HepG2 (cell line): Measurements from ENCODE around the gene GPBP1. TPM values are rescaled to one million over a fixed set of nuclear protein-coding genes. Genes with fewer than 3 reads are reported as not detected.

Source experiments
- ATAC-seq: fragments of 200-7000 bp; cut with Tn5 transposase; 3 replicates; pipeline ENCODE4 v1.9.1; 2020; ENCODE audit warnings: mild to moderate bottlenecking, moderate library complexity
- BruUV-seq: library from RNA; stranded (reverse); fragments of 400-500 nt; replicated peaks from 2 replicates; lab custom pipeline; 2021; lab: Mats Ljungman, UMichigan
- CTCF ChIA-PET: fragments of 300-600 bp; formaldehyde crosslinking; extraction: SDS; loops from one replicate; lab custom pipeline; 2021; ENCODE audit warnings: low total read pairs, inconsistent platforms, low intra/inter-chr PET ratio; lab: Yijun Ruan, JAX
- POLR2A ChIA-PET: fragments of 350-600 bp; sonication (Branson Sonifier 250); formaldehyde crosslinking; loops from one replicate; lab custom pipeline; 2020; ENCODE audit warnings: antibody characterized with exemption, inconsistent platforms; lab: Yijun Ruan, JAX
- DNase-seq: peaks from one replicate; pipeline ENCODE4 v3.0.0-alpha.2; 2015; ENCODE audit warnings: low spot score
- FAIRE-seq: peaks from 3 replicates; lab custom pipeline; 2011; peaks lifted over from hg19 to GRCh38; lab: Jason Lieb, UNC
- H2AFZ ChIP-seq: one replicate; pipeline ENCODE4 v1.6.1; 2011; ENCODE audit warnings: low read length, inconsistent platforms
- H3K27ac ChIP-seq: fragments of 300-600 bp; 3 replicates; pipeline ENCODE4 v1.8.0; 2011; ENCODE audit warnings: mixed run types, mild to moderate bottlenecking, mixed read lengths, low read length, inconsistent platforms; ENCODE audit not compliant: insufficient read depth; ENCODE audit errors: extremely low read length
- H3K27me3 ChIP-seq, 2 experiments: fragments of 200-600 bp in 1 of 2; 2 replicates in 1 of 2; 3 replicates in 1 of 2; pipeline versions ENCODE4 v1.6.0 to v1.8.0; 2011; ENCODE audit warnings: low read length in 2 of 2, mild to moderate bottlenecking in 2 of 2, moderate library complexity in 2 of 2, inconsistent platforms in 1 of 2; ENCODE audit not compliant: insufficient read depth in 2 of 2, control insufficient read depth in 1 of 2
- H3K36me3 ChIP-seq, 2 experiments: fragments of 200-600 bp in 1 of 2; replicated peaks in 1 of 2; 2 replicates in 1 of 2; 3 replicates in 1 of 2; pipeline versions ENCODE4 v1.5.1 to v1.8.0; 2011; ENCODE audit warnings: low read length in 2 of 2, inconsistent platforms in 1 of 2; ENCODE audit not compliant: insufficient read depth in 2 of 2, control insufficient read depth in 1 of 2
- H3K4me1 ChIP-seq: 2 replicates; pipeline ENCODE4 v1.5.1; 2012; ENCODE audit warnings: low read length, inconsistent platforms; ENCODE audit not compliant: insufficient read depth
- H3K4me2 ChIP-seq: 2 replicates; pipeline ENCODE4 v1.6.0; 2011; ENCODE audit warnings: low read depth, low read length, inconsistent platforms
- H3K4me3 ChIP-seq, 3 experiments: fragments of 200-600 bp in 1 of 3; sonication (generic), shearing (Covaris generic) in 1 of 3; replicated peaks in 1 of 3; 2 replicates each; pipeline ENCODE4 v1.5.1; 2011 to 2016; ENCODE audit warnings: low read length in 3 of 3, inconsistent platforms in 2 of 3, low read depth in 2 of 3, mild to moderate bottlenecking in 2 of 3, control low read depth in 1 of 3, mixed read lengths in 1 of 3; ENCODE audit not compliant: insufficient read depth in 1 of 3
- H3K79me2 ChIP-seq: one replicate; pipeline ENCODE4 v1.6.1; 2011; ENCODE audit warnings: low read length, inconsistent platforms; ENCODE audit not compliant: insufficient read depth
- H3K9ac ChIP-seq: 2 replicates; pipeline ENCODE4 v1.6.0; 2011; ENCODE audit warnings: mild to moderate bottlenecking, low read depth, low read length, inconsistent platforms; ENCODE audit not compliant: insufficient read depth
- H3K9me3 ChIP-seq: 2 replicates; pipeline ENCODE4 v1.5.1; 2012; ENCODE audit warnings: mild to moderate bottlenecking, low read length
- H4K20me1 ChIP-seq: 2 replicates; pipeline ENCODE4 v1.6.0; 2011; ENCODE audit warnings: inconsistent platforms, mild to moderate bottlenecking, low read length, moderate library complexity; ENCODE audit not compliant: insufficient read depth
- DMAP1 ChIP-seq: IDR thresholded peaks from 2 replicates; pipeline ENCODE4 v1.6.1; 2016
- ZNF124 ChIP-seq: sonication (generic); formaldehyde crosslinking; IDR thresholded peaks from 2 replicates; pipeline ENCODE4 v1.4.0; 2020; ENCODE audit warnings: missing genetic modification reagents
- WGBS: methylation state at CpG from one replicate; pipeline ENCODE4 v1.1.6; 2017; ENCODE audit warnings: low lambda C conversion rate; 5-methylcytosine and 5-hydroxymethylcytosine counted together
- in situ Hi-C: cut with HindIII; loops from 2 replicates; pipeline ENCODE4 v1.10.0; 2017; ENCODE audit warnings: low pct_unique_long_range_greater_than_20kb; ENCODE audit not compliant: extremely low pct_ligation_motif_present
- intact Hi-C: fragments of 100-400 bp; cut with micrococcal nuclease; formaldehyde crosslinking; loops from one replicate; pipeline ENCODE4 v1.10.0; 2022; ENCODE audit not compliant: unreplicated experiment
- polyA plus RNA-seq, 8 experiments: library from polyadenylated mRNA; depleted of rRNA in 3 of 8; stranded (reverse) in 7 of 8; unstranded in 1 of 8; fragments of >200 nt; fragmentation: Illumina TruSeq in 4 of 8; extraction: Trizol in 4 of 8; gene quantifications; 2 replicates each; pipeline versions ENCODE4 v1.2.1 to v1.2.3, GENCODE V29; 2011 to 2016; ENCODE audit warnings: low read depth in 4 of 8, missing spikeins in 1 of 8, mixed read lengths in 1 of 8; ENCODE audit not compliant: insufficient read depth in 1 of 8
- total RNA-seq, 5 experiments: library from RNA; depleted of rRNA; stranded (reverse); fragments of >200 nt; fragmentation: Illumina TruSeq; extraction: Trizol; gene quantifications; 2 replicates each; pipeline ENCODE4 v1.2.3, GENCODE V29; 2016; ENCODE audit warnings: low read depth in 1 of 5
- TF ChIP-seq, protein P1 (sequence below): sonication (generic); formaldehyde crosslinking; IDR thresholded peaks from 2 replicates; pipeline ENCODE4 v1.9.0; 2021; ENCODE audit warnings: missing genetic modification reagents, borderline replicate concordance
- TF ChIP-seq, protein P2 (sequence below): sonication (generic); formaldehyde crosslinking; IDR thresholded peaks from 2 replicates; pipeline ENCODE4 v1.8.1; 2023; ENCODE audit warnings: mild to moderate bottlenecking, missing genetic modification reagents, borderline replicate concordance
- TF ChIP-seq, protein P3 (sequence below), 2 experiments: fragments of 450-650 bp in 1 of 2; sonication (generic) in 1 of 2; formaldehyde crosslinking in 1 of 2; IDR thresholded peaks; 2 replicates each; pipeline versions ENCODE4 v1.6.1 to v1.8.0; 2016 to 2022; ENCODE audit warnings: antibody characterized with exemption in 1 of 2, mild to moderate bottlenecking in 1 of 2, missing genetic modification reagents in 1 of 2

Gene GPBP1
- total and polyA plus RNA-seq, 2 of the 13 experiments (the other 11 are each of a cell fraction or from before 2014, with no cell fraction given): 27.1 to 72.2 TPM

DNA sequence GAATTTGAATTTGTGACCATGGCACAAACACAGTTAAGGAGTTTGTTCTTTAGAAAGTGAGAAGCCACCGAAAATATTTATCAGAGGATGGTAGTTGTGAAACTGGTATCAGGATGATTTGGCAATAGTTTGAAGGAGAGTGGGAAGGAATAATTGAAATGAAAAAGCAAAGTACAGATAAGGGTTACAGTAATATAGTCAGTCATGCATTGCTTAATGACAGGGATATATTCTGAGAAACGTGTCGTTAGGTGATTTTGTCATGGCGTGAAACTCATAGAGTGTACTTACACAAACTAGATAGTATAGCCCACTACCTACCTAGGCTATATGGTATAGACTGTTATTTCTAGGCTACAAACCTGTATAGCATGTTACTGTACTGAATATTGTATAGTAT, 84.2 kb downstream of the GPBP1 start:
- no TSS peak for BruUV-seq
- DNase-seq: no peak
- 97% methylated on average over 4 of the region's 4 CpGs for WGBS
- H3K4me2 ChIP-seq: no peak overlapping the region
- in situ Hi-C loops: no loop called here
- H4K20me1 ChIP-seq: no peaks in the 10 kb centered on the region
- ATAC-seq: no peak
- ChIA-PET CTCF (no interaction called here), POLR2A (no interaction called here)
- H3K36me3 ChIP-seq: peaks cover 14 to 75% of the 10 kb centered on the region in 2 experiments; a peak in 4 of 5 replicates
- no peak for FAIRE-seq
- H3K4me1 ChIP-seq: no peaks in the 10 kb centered on the region
- intact Hi-C loops: no loop called here
- no peaks in the 10 kb centered on the region for H3K79me2 ChIP-seq
- H3K4me3 ChIP-seq: no peak overlapping the region
- no peak overlapping the region for H3K27ac ChIP-seq
- no peak overlapping the region for H3K9ac ChIP-seq
- H3K27me3 ChIP-seq: no peaks in the 10 kb centered on the region
- TF ChIP-seq, protein P1, sequence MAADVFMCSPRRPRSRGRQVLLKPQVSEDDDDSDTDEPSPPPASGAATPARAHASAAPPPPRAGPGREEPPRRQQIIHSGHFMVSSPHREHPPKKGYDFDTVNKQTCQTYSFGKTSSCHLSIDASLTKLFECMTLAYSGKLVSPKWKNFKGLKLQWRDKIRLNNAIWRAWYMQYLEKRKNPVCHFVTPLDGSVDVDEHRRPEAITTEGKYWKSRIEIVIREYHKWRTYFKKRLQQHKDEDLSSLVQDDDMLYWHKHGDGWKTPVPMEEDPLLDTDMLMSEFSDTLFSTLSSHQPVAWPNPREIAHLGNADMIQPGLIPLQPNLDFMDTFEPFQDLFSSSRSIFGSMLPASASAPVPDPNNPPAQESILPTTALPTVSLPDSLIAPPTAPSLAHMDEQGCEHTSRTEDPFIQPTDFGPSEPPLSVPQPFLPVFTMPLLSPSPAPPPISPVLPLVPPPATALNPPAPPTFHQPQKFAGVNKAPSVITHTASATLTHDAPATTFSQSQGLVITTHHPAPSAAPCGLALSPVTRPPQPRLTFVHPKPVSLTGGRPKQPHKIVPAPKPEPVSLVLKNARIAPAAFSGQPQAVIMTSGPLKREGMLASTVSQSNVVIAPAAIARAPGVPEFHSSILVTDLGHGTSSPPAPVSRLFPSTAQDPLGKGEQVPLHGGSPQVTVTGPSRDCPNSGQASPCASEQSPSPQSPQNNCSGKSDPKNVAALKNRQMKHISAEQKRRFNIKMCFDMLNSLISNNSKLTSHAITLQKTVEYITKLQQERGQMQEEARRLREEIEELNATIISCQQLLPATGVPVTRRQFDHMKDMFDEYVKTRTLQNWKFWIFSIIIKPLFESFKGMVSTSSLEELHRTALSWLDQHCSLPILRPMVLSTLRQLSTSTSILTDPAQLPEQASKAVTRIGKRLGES: no peak
- TF ChIP-seq, protein P2, sequence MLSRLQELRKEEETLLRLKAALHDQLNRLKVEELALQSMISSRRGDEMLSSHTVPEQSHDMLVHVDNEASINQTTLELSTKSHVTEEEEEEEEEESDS (CRISPR knock-in tag): no peak
- H3K9me3 ChIP-seq: no peaks in the 10 kb centered on the region
- H2AFZ ChIP-seq: no peak overlapping the region

DNA sequence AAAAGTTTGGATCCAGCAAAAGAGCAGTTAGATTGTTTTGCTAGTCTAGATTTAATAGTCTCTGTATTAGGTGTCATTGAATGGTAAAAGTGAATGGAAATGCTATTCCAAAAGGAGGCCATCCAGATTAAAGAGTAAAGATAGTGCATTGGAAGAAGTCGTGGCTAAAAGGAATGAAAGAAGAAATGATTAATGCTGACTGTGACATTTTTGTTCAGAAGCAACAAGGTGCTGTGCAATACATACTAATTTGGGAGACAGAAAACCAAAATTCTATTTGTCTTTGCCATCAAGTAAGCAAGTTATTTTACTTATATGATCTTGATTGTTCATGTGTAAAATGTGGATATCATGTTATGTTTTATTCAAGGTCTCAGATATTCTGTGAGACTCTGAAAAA, 85.1 kb downstream of the GPBP1 start:
- WGBS: 94% methylated on average over 1 of the region's 1 CpG
- in situ Hi-C loops (no loop called here), intact Hi-C loops (no loop called here)
- TF ChIP-seq DMAP1 (CRISPR knock-in tag) (no peak), ZNF124 (CRISPR knock-in tag) (no peak)
- TF ChIP-seq, protein P3, sequence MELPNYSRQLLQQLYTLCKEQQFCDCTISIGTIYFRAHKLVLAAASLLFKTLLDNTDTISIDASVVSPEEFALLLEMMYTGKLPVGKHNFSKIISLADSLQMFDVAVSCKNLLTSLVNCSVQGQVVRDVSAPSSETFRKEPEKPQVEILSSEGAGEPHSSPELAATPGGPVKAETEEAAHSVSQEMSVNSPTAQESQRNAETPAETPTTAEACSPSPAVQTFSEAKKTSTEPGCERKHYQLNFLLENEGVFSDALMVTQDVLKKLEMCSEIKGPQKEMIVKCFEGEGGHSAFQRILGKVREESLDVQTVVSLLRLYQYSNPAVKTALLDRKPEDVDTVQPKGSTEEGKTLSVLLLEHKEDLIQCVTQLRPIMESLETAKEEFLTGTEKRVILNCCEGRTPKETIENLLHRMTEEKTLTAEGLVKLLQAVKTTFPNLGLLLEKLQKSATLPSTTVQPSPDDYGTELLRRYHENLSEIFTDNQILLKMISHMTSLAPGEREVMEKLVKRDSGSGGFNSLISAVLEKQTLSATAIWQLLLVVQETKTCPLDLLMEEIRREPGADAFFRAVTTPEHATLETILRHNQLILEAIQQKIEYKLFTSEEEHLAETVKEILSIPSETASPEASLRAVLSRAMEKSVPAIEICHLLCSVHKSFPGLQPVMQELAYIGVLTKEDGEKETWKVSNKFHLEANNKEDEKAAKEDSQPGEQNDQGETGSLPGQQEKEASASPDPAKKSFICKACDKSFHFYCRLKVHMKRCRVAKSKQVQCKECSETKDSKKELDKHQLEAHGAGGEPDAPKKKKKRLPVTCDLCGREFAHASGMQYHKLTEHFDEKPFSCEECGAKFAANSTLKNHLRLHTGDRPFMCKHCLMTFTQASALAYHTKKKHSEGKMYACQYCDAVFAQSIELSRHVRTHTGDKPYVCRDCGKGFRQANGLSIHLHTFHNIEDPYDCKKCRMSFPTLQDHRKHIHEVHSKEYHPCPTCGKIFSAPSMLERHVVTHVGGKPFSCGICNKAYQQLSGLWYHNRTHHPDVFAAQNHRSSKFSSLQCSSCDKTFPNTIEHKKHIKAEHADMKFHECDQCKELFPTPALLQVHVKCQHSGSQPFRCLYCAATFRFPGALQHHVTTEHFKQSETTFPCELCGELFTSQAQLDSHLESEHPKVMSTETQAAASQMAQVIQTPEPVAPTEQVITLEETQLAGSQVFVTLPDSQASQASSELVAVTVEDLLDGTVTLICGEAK (IDR thresholded peaks at IDR 0.05): no peak
- TF ChIP-seq, protein P3 (CRISPR knock-in tag; IDR thresholded peaks at IDR 0.05): no peak

More for the DNA sequence above, 85.1 kb downstream of the GPBP1 start:
- CTCF ChIA-PET: no interaction called here
- BruUV-seq: no TSS peak
- FAIRE-seq (no peak), ATAC-seq (no peak), DNase-seq (no peak)
- peaks cover 13 to 79% of the 10 kb centered on the region in 2 experiments; a peak in 4 of 5 replicates for H3K36me3 ChIP-seq
- no peak overlapping the region for H2AFZ ChIP-seq
- H3K4me3 ChIP-seq: no peak overlapping the region
- H3K79me2 ChIP-seq: no peaks in the 10 kb centered on the region
- no peaks in the 10 kb centered on the region for H4K20me1 ChIP-seq
- POLR2A ChIA-PET: no interaction called here
- no peak overlapping the region for H3K9ac ChIP-seq
- H3K27me3 ChIP-seq: no peaks in the 10 kb centered on the region
- no peak overlapping the region for H3K27ac ChIP-seq
- H3K9me3 ChIP-seq: no peaks in the 10 kb centered on the region
- no peaks in the 10 kb centered on the region for H3K4me1 ChIP-seq
- H3K4me2 ChIP-seq: no peak overlapping the region
